Pancreas (tissue), 10 donors: Measurements from ENCODE around the gene ZNF217. TPM values are rescaled to one million over a fixed set of nuclear protein-coding genes. Genes with fewer than 3 reads are reported as not detected.
"Not testable (repeated sequence)": the region's sequence is repeated elsewhere in the genome, so short reads cannot be mapped to it uniquely, and the experiment has no call there.

ENCODE experiments used
- ATAC-seq, 4 donors: fragments of 200-7000 bp; cut with Tn5 transposase; one replicate each; pipeline versions ENCODE4 v1.8.0 to v1.9.1; 2020; ENCODE audit warnings: mild to moderate bottlenecking in 4 of 4, moderate library complexity in 4 of 4
- DNase-seq, 6 donors: peaks; one replicate each; pipeline ENCODE4 v3.0.0-alpha.2; 2020
- FAIRE-seq: peaks from 2 replicates; lab custom pipeline; 2012; peaks lifted over from hg19 to GRCh38; lab: Jason Lieb, UNC
- H3K27ac ChIP-seq, 4 donors: fragments of 200-600 bp; sonication (generic); 1 replicate in 3 of 4; 2 replicates in 1 of 4; pipeline versions ENCODE4 v1.5.0 to v1.8.0; 2020
- H3K27me3 ChIP-seq, 4 donors: fragments of 200-600 bp; one replicate each; pipeline ENCODE4 v1.8.0; 2021
- H3K36me3 ChIP-seq, 3 donors: fragments of 200-600 bp; sonication (generic) in 1 of 3; one replicate each; pipeline versions ENCODE4 v1.5.0 to v1.8.0; 2020 to 2021
- H3K4me1 ChIP-seq, 3 donors: fragments of 200-600 bp; one replicate each; pipeline ENCODE4 v1.8.0; 2021
- H3K4me3 ChIP-seq, 4 donors: fragments of 200-600 bp; sonication (generic) in 2 of 4; one replicate each; pipeline versions ENCODE4 v1.5.0 to v1.8.0; 2020 to 2021
- H3K9me3 ChIP-seq, 4 donors: fragments of 200-600 bp; one replicate each; pipeline ENCODE4 v1.8.0; 2021
- WGBS, 2 donors: extraction: QIAGEN DNeasy Blood & Tissue Kit; methylation state at CpG; one replicate each; pipeline ENCODE4 v1.1.7; 2013; 5-methylcytosine and 5-hydroxymethylcytosine counted together
- intact Hi-C, 3 donors: fragments of 100-400 bp; cut with DNase I; formaldehyde crosslinking; loops; one replicate each; pipeline versions ENCODE4 v1.11.1 to v1.14.2; 2022
- polyA plus RNA-seq, 2 donors: library from polyadenylated mRNA; stranded (reverse); fragments of 200-250 nt; gene quantifications; one replicate each; pipeline ENCODE4 v1.2.3, GENCODE V29; 2013
- total RNA-seq, 6 donors: library from RNA; stranded (reverse); fragmentation: NEBNext Ultra II Directional in 4 of 6; extraction: Animal tissue kit (Norgen Biotek cat#: 25700) in 4 of 6; gene quantifications; one replicate each; pipeline versions ENCODE4 v1.2.1 to v1.2.4, GENCODE V29; 2021 to 2023
- TF ChIP-seq, protein P1 (sequence below), 4 donors: fragments of 200-600 bp; sonication (generic) in 3 of 4; IDR thresholded peaks; one replicate each; pipeline versions ENCODE4 v1.5.0 to v1.8.0; 2021; ENCODE audit warnings: antibody characterized with exemption in 4 of 4
- donor health status: healthy with polysubstance abuse.
- donor health status: DM: no; HTN: no; CAD: no; lungs with moderate emphysema.
- donor health status: DM: no; HTN: no; CAD: no.
- donor health status: control.
- donor health status: control.
- donor health status: Bipolar disorder and iron deficiency.
- donor health status: DM: yes; HTN: yes; CAD: no.
- donor health status: DM: no; HTN: no; CAD: no.
- donor health status: DM: no; HTN: no; CAD: no.
- donor health status: DM: yes; HTN: yes; CAD: no.

ZNF217 gene
- total and polyA plus RNA-seq, 8 donors: 4.2 to 29.5 (median 12.8) TPM

DNA sequence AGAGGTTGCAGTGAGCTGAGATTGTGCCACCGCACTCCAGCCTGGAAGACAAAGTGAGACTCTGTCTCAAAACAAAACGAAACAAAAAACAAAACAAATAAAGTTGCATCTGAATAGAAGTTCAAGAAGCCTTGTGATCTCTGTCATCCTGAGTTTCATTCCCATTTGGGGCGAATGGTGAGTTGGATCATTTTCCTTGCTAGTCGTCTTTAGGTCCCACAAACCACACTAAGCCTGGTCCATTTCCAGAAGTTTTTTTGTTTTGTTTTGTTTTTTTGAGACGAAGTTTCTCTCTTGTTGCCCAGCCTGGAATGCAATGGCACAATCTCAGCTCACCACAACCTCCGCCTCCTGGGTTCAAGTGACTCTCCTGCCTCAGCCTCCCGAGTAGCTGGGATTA, 33.8 kb downstream of the ZNF217 start:
- H3K36me3 ChIP-seq: no peaks in the 10 kb centered on the region
- 81 to 84% methylated on average over 7 of the region's 7 CpGs for WGBS, 2 donors
- DNase-seq (no peak), ATAC-seq (no peak), FAIRE-seq (no peak)
- no peaks in the 10 kb centered on the region for H3K9me3 ChIP-seq
- intact Hi-C loops: no loop called here
- TF ChIP-seq, protein P1, sequence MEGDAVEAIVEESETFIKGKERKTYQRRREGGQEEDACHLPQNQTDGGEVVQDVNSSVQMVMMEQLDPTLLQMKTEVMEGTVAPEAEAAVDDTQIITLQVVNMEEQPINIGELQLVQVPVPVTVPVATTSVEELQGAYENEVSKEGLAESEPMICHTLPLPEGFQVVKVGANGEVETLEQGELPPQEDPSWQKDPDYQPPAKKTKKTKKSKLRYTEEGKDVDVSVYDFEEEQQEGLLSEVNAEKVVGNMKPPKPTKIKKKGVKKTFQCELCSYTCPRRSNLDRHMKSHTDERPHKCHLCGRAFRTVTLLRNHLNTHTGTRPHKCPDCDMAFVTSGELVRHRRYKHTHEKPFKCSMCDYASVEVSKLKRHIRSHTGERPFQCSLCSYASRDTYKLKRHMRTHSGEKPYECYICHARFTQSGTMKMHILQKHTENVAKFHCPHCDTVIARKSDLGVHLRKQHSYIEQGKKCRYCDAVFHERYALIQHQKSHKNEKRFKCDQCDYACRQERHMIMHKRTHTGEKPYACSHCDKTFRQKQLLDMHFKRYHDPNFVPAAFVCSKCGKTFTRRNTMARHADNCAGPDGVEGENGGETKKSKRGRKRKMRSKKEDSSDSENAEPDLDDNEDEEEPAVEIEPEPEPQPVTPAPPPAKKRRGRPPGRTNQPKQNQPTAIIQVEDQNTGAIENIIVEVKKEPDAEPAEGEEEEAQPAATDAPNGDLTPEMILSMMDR (IDR thresholded peaks at IDR 0.05): no peak
- no peaks in the 10 kb centered on the region for H3K4me1 ChIP-seq
- no peak overlapping the region for H3K4me3 ChIP-seq
- H3K27me3 ChIP-seq: no peaks in the 10 kb centered on the region
- no peak overlapping the region for H3K27ac ChIP-seq

DNA sequence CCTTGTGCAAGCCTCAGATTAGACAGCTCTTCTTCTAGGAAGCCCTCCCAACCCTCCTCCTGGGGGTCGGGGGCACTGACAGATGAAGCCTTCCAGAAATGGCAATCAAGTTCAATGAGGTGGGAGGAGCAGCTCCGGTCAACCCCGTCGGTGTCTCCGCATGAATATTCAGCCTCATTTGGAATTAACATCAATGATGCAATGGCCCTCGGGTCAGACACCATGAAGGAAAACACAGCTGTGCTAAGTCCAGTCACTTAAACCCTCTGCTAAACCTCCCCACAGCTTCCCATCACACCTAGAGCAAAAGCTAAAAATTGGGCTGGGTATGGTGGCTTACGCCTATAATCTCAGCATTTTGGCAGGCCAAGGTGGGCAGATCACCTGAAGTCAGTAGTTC, 36.5 kb downstream of the ZNF217 start:
- ATAC-seq: no peak

DNA sequence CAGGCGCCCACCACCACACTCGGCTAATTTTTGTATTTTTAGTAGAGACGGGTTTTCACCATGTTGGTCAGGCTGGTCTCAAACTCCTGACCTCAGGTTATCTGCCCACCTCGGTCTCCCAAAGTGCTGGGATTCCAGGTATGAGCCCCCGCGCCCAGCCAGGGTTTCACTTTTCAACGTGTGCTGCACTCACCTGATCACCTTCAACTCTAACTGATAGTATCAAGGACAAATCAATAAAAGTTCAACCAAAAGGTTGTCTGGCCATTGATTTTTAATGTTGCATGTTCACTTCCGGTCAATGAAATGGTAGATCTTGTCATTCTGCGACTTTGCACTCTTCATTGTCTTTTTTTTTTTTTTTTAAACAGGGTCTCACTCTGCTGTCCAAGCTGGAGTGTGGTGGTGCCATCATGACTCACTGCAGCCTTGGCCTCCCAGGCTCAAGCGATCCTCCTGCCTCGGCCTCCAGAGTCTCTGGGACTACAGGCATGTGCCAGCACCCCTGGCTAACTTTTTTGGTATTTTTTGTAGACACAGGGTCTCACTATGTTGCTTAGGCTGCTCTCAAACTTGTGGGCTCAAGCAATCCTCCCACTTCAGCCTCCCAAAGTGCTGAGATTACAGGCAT, 37.3 kb downstream of the ZNF217 start:
- Histone ChIP-seq H3K9me3 (no peaks in the 10 kb centered on the region), H3K27ac (no peak overlapping the region), H3K27me3 (no peaks in the 10 kb centered on the region), H3K4me3 (no peak overlapping the region), H3K36me3 (no peaks in the 10 kb centered on the region), H3K4me1 (no peaks in the 10 kb centered on the region)
- ATAC-seq (no peak), DNase-seq (no peak), FAIRE-seq (no peak)
- intact Hi-C loops: no loop called here
- 73 to 74% methylated on average over 11 of the region's 11 CpGs for WGBS, 2 donors
- TF ChIP-seq, protein P1 (IDR thresholded peaks at IDR 0.05): no peak

More for the DNA sequence above, 36.5 kb downstream of the ZNF217 start:
- Histone ChIP-seq H3K27me3 (no peaks in the 10 kb centered on the region), H3K27ac (no peak overlapping the region), H3K9me3 (no peaks in the 10 kb centered on the region), H3K36me3 (no peaks in the 10 kb centered on the region), H3K4me1 (no peaks in the 10 kb centered on the region), H3K4me3 (no peak overlapping the region)
- DNase-seq: no peak
- 84 to 86% methylated on average over 7 of the region's 7 CpGs for WGBS, 2 donors
- FAIRE-seq: no peak
- intact Hi-C loops: no loop called here
- TF ChIP-seq, protein P1 (IDR thresholded peaks at IDR 0.05): no peak

DNA sequence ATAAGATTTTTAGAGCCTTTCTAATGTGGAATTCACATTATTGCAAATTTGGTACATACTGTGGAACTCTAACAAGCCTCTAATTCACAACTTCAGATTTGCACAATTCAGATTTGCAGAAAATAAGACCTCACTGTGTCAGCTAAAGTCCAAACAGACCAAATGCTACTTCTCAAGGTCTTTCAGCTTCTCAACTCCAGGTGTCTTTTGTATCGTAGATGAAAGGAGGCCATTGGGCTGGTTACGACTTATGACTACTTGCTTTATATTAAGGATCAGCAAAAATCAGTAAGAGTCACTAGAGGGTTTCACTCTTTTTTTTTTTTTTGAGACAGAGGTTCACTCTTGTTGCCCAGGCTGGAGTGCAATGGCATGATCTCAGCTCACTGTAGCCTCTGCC, 37.8 kb downstream of the ZNF217 start:
- TF ChIP-seq, protein P1 (IDR thresholded peaks at IDR 0.05): no peak
- Histone ChIP-seq H3K27ac (no peak overlapping the region), H3K4me1 (no peaks in the 10 kb centered on the region), H3K36me3 (no peaks in the 10 kb centered on the region), H3K4me3 (no peak overlapping the region), H3K9me3 (no peaks in the 10 kb centered on the region), H3K27me3 (no peaks in the 10 kb centered on the region)
- WGBS, 2 donors: 77 to 82% methylated on average over 2 of the region's 2 CpGs
- intact Hi-C loops: no loop called here
- ATAC-seq (no peak), FAIRE-seq (no peak), DNase-seq (no peak)

DNA sequence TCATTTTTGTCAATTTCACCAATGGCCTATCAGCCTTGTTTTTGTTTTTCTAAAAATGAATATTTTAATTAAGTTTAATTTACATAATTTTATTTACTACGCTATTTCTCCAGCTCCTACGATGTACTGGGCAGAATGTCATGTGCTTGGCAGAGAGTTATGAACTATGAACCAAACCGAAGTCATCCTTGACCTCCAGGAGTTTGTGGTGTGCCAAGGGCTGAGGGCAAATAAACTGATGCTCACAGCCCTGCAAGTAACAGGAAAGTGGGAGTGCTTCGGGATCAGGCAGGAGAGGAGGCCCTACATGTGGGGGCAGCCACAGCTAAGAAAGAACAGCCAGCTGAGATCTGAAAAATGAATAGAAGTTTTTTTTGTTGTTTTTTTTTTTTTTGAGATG, 38.6 kb downstream of the ZNF217 start:
- 77 to 84% methylated on average over 4 of the region's 4 CpGs for WGBS, 2 donors
- FAIRE-seq: no peak
- DNase-seq: no peak
- Histone ChIP-seq H3K9me3 (no peaks in the 10 kb centered on the region), H3K27ac (no peak overlapping the region), H3K36me3 (no peaks in the 10 kb centered on the region), H3K27me3 (no peaks in the 10 kb centered on the region), H3K4me1 (no peaks in the 10 kb centered on the region), H3K4me3 (no peak overlapping the region)
- ATAC-seq: no peak
- intact Hi-C loops: no loop called here
- TF ChIP-seq, protein P1 (IDR thresholded peaks at IDR 0.05): no peak

DNA sequence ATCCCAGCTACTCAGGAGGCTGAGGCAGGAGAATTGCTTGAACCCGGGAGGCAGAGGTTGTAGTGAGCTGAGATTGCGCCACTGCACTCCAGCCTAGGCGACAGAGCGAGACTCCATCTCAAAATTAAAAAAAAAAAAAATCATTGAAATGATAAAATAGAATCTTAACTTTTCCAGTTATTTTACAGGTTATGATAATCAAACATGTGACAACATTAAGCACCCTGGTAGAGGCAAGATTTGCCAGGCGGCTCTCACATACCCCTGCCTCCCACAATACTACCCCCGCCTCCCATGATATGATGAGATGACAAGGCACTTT, 41.1 kb downstream of the ZNF217 start:
- H3K27me3 ChIP-seq, H3K4me1 ChIP-seq, H3K9me3 ChIP-seq, intact Hi-C loops, H3K36me3 ChIP-seq, DNase-seq, H3K4me3 ChIP-seq, ATAC-seq, FAIRE-seq, H3K27ac ChIP-seq: not testable (repeated sequence)
- 95% methylated on average over 6 of the region's 6 CpGs for WGBS, 2 donors

DNA sequence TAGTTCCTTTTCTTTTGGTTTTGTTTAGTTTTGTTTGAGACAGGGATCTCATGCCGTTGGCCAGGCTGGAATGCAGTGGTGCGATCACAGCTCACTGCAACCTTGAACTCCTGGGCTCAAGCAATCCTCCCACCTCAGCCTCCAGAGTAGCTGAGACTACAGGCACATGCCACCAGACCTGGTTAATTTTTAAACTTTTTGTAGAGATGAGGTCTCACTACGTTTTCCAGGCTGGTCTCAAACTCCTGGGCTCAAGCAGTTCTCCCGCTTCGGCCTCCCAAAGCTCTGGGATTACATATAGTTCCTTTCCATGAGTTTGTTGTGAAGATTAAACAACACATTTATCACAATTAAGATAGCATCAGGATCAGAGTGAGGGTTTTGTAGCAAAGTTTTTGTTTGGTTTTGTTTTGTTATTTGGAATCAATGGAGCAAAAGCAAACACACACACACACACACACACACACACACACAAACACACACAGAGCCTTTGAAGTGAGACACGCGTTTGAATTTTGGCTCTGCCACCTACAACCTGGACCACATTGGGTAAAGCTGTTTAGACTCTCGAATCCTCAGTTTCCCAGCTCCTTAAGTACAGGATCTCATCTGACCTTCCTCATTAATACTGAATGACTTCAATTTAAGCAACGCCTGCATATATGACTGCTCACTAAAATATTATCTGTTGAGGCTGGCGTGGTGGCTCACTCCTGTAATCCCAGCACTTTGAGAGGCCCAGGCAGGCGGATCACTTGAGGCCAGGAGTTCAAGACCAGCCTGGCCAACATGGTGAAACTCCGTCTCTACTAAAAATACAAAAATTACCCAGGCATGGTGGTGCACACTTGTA, 41.7 kb downstream of the ZNF217 start:
- H3K4me1 ChIP-seq, H3K27me3 ChIP-seq, FAIRE-seq, H3K27ac ChIP-seq, DNase-seq, H3K4me3 ChIP-seq, H3K9me3 ChIP-seq, H3K36me3 ChIP-seq, ATAC-seq, intact Hi-C loops: not testable (repeated sequence)
- WGBS, 2 donors: 67 to 73% methylated on average over 12 of the region's 12 CpGs
